ENCODE results near the gene ZNF764. TPM values are rescaled to one million over a fixed set of nuclear protein-coding genes. Genes with fewer than 3 reads are reported as not detected.
"Not testable (repeated sequence)": the region's sequence is repeated elsewhere in the genome, so short reads cannot be mapped to it uniquely, and the experiment has no call there.

The ZNF764 gene
- total RNA-seq, 4 donors from 2014 or later: 5.5 to 10.5 (median 8.7) TPM

DNA sequence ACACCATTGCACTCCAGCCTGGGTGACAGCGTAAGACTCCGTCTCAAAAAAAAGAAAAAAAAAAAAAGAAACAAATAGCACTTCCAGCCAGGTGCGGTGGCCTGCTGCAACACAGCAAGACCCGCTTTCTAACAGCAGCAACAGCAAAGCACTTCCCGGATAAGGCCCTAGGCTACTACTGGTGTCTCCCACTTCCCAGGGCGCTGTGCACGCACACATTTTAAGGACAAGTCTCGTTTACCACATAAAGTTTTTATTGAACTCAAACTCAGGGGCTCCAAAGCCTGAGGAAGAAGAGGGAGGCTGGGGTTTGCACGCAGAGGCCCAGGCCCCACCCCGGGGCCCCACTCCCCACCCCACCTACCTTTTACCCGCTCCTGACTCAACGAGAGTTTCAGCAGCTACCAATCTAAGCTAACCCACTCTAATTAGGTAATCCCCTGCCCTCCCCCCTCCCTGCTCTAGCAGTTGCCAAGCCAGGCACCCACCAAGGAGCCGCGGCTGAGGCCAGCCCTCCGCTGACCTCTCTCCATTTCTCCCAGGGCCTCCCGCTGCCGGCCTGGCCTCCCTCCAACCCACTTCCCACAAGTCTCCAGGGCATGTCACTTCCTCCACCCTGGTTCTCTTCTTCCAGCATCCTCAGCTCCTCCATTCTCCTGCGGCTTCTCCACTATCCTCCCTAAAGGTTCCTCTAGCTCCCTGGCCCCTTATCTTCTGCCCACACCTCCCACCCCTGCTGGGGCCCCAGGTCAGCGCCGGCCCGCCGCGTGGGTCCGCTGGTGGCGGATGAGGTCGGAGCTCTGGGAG, 34.2 kb downstream of the ZNF764 start:
- DNase-seq (ENCODE audit: low spot score in 2 of 2): no peak
- H3K4me1 ChIP-seq: peaks cover 26% of the 10 kb centered on the region
- peaks cover 11% of the 10 kb centered on the region for H3K36me3 ChIP-seq
- WGBS: 74% methylated on average over 26 of the region's 26 CpGs
- no peak overlapping the region for H3K4me3 ChIP-seq
- TF ChIP-seq, protein P1, sequence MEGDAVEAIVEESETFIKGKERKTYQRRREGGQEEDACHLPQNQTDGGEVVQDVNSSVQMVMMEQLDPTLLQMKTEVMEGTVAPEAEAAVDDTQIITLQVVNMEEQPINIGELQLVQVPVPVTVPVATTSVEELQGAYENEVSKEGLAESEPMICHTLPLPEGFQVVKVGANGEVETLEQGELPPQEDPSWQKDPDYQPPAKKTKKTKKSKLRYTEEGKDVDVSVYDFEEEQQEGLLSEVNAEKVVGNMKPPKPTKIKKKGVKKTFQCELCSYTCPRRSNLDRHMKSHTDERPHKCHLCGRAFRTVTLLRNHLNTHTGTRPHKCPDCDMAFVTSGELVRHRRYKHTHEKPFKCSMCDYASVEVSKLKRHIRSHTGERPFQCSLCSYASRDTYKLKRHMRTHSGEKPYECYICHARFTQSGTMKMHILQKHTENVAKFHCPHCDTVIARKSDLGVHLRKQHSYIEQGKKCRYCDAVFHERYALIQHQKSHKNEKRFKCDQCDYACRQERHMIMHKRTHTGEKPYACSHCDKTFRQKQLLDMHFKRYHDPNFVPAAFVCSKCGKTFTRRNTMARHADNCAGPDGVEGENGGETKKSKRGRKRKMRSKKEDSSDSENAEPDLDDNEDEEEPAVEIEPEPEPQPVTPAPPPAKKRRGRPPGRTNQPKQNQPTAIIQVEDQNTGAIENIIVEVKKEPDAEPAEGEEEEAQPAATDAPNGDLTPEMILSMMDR (IDR thresholded peaks at IDR 0.05): no peak
- TF ChIP-seq POLR2A (IDR thresholded peaks at IDR 0.05) (no peak), EP300 (IDR thresholded peaks at IDR 0.05) (no peak), POLR2AphosphoS5 (IDR thresholded peaks at IDR 0.05) (no peak)
- H3K27ac ChIP-seq: no peak overlapping the region
- no peaks in the 10 kb centered on the region for H3K27me3 ChIP-seq
- no peaks in the 10 kb centered on the region for H3K9me3 ChIP-seq

DNA sequence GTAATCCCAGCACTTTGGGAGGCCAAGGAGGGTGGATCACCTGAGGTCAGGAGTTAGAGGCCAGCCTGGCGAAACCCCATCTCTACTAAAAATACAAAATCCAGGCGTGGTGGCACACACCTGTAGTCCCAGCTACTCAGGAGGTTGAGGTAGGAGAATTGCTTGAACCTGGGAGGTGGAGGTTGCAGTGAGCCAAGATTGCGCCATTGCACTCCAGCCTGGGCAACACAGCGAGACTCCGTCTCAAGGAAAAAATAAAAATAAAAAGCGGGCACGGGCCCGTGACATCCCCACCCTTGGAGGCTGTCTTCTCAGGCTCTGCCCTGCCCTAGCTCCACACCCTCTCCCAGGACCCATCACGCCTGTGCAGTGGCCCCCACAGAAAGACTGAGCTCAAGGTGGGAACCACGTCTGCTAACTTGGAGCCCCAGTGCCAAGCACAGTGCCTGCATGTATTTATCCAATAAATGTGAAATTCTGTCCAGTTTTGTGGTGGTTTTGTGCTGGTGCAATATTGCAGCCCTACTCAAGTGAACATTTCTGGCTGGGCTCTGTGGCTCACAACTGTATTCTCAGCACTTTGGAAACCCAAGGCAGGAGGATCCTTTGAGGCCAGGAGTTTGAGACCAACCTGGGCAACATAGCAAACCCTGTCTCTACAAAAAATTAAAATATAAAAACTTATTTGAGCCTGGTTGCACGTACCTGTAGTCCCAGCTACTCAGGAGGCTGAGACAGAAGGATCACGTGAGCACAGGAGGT, 35.3 kb downstream of the ZNF764 start:
- H3K36me3 ChIP-seq: peaks cover 11% of the 10 kb centered on the region
- not testable (repeated sequence) for H3K9me3 ChIP-seq; DNase-seq (ENCODE audit: low spot score in 2 of 2); H3K27me3 ChIP-seq; H3K27ac ChIP-seq; H3K4me3 ChIP-seq
- 89% methylated on average over 12 of the region's 12 CpGs for WGBS
- H3K4me1 ChIP-seq: peaks cover 15% of the 10 kb centered on the region

DNA sequence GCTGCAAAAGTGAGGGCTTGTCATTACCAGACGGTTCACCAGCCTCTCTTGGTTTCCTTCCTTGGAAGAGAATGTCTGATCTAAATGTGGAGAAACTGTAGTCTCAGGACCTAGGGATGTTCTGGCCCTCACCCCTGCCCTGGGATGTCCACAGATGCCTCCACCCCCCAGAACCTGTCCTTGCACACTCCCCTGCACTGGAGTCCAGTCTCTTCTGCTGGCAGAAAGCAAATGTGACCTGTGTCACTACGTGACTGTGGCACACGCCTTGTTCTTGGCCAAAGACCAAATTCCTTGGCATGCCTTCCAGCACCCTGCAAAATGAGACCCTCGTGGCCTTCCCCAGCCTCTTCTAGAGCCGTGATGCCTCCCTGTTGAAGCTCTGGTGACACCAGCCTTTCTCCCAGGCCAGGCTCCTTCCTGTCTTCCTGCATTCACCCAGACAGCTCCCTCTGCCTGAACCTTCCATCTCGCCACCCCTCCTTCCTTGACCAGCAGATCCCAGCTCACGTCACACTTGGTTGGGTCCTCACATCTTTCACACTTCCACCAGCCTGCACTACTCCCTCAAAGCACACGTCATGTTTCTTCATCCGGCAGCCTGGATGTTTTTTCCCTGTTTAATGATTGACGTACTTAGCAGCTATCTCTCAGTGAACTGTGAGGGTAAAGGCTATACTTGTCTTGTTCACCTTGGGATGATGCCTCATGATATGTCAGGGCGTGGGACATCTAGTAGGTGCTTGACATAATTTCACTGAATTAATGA, 36.1 kb downstream of the ZNF764 start:
- DNase-seq (ENCODE audit: low spot score in 2 of 2): no peak

DNA sequence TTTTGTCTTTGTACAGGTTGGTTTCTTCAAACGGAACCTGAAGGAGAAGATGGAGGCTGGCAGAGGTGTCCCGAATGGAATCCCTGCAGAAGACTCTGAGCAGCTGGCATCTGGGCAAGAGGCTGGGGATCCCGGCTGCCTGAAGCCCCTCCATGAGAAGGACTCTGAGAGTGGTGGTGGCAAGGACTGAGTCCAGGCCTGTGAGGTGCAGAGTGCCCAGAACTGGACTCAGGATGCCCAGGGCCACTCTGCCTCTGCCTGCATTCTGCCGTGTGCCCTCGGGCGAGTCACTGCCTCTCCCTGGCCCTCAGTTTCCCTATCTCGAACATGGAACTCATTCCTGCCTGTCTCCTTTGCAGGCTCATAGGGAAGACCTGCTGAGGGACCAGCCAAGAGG, 36.7 kb downstream of the ZNF764 start:
- peaks cover 11% of the 10 kb centered on the region for H3K36me3 ChIP-seq
- TF ChIP-seq POLR2AphosphoS5 (IDR thresholded peaks at IDR 0.05): no peak
- no peak for TF ChIP-seq EP300 (IDR thresholded peaks at IDR 0.05)
- TF ChIP-seq, protein P1 (IDR thresholded peaks at IDR 0.05): no peak
- TF ChIP-seq POLR2A (IDR thresholded peaks at IDR 0.05): no peak

More for the DNA sequence above, 36.1 kb downstream of the ZNF764 start:
- Histone ChIP-seq H3K27me3 (no peaks in the 10 kb centered on the region), H3K27ac (no peak overlapping the region), H3K36me3 (peaks cover 11% of the 10 kb centered on the region), H3K9me3 (no peaks in the 10 kb centered on the region), H3K4me3 (no peak overlapping the region), H3K4me1 (peaks cover 9% of the 10 kb centered on the region)
- WGBS: 52% methylated on average over 10 of the region's 11 CpGs
- no peak for TF ChIP-seq POLR2A (IDR thresholded peaks at IDR 0.05)
- no peak for TF ChIP-seq EP300 (IDR thresholded peaks at IDR 0.05)
- no peak for TF ChIP-seq POLR2AphosphoS5 (IDR thresholded peaks at IDR 0.05)
- TF ChIP-seq, protein P1 (IDR thresholded peaks at IDR 0.05): no peak

DNA sequence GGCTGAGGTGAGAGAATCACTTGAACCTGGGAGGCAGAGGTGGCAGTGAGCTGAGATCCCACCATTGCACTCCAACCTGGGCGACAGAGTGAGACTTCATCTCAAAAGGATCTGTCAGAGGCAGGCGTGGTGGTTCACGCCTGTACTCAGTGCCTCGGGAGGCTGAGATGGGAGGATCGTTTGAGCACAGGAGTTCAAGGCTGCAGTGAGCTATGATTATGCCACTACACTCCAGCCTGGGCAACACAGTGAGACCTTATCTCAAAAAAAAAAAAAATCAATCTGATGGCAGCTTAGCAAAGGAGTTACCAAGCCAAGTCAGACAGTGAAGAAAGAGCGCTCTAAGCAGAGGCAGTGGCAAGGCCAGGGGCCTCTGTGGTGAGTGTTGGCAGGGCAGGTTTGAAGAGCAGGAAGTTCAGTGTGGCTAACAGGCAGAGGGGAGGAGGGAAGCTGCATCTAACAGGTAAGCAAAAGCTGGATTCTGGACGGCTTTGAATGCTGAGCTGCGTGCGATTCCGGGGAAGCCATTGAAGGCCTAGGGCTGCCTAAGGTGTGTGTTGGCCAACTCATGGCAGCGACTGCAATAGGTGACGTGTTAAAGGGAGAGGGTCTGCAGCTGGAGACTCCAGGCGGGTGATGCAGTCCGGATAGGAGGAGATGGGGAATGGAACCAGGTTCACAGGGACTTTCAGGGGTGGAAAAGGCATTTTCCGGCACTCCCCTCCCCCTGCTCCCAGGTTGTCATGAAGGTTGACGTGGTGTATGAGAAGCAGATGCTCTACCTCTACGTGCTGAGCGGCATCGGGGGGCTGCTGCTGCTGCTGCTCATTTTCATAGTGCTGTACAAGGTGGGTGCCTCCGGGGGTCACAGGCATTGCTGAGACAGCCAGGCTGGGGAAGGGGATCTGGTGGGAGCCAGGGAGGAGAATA, 38.8 kb downstream of the ZNF764 start:
- peaks cover 2% of the 10 kb centered on the region for H3K36me3 ChIP-seq
- no peak overlapping the region for H3K4me3 ChIP-seq
- H3K4me1 ChIP-seq: no peaks in the 10 kb centered on the region
- no peaks in the 10 kb centered on the region for H3K9me3 ChIP-seq
- H3K27ac ChIP-seq: no peak overlapping the region
- no peaks in the 10 kb centered on the region for H3K27me3 ChIP-seq
- TF ChIP-seq, protein P1 (IDR thresholded peaks at IDR 0.05): no peak
- TF ChIP-seq POLR2AphosphoS5 (IDR thresholded peaks at IDR 0.05) (no peak), POLR2A (IDR thresholded peaks at IDR 0.05) (no peak), EP300 (IDR thresholded peaks at IDR 0.05) (no peak)
- WGBS: 83% methylated on average over 20 of the region's 20 CpGs
- DNase-seq (ENCODE audit: low spot score in 2 of 2): no peak

More for the DNA sequence above, 36.7 kb downstream of the ZNF764 start:
- no peak for DNase-seq (ENCODE audit: low spot score in 2 of 2)
- Histone ChIP-seq H3K27ac (no peak overlapping the region), H3K4me3 (no peak overlapping the region), H3K27me3 (no peaks in the 10 kb centered on the region), H3K4me1 (peaks cover 9% of the 10 kb centered on the region), H3K9me3 (no peaks in the 10 kb centered on the region)
- 85% methylated on average over 3 of the region's 7 CpGs for WGBS
